ENCODE measurements around the gene CDH4.

GRCh38 chr20:61673152-61673847, 421.2 kb downstream of the CDH4 start:
- TF ChIP-seq, protein P1, sequence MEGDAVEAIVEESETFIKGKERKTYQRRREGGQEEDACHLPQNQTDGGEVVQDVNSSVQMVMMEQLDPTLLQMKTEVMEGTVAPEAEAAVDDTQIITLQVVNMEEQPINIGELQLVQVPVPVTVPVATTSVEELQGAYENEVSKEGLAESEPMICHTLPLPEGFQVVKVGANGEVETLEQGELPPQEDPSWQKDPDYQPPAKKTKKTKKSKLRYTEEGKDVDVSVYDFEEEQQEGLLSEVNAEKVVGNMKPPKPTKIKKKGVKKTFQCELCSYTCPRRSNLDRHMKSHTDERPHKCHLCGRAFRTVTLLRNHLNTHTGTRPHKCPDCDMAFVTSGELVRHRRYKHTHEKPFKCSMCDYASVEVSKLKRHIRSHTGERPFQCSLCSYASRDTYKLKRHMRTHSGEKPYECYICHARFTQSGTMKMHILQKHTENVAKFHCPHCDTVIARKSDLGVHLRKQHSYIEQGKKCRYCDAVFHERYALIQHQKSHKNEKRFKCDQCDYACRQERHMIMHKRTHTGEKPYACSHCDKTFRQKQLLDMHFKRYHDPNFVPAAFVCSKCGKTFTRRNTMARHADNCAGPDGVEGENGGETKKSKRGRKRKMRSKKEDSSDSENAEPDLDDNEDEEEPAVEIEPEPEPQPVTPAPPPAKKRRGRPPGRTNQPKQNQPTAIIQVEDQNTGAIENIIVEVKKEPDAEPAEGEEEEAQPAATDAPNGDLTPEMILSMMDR (conservative IDR thresholded peaks at IDR 0.05; ENCODE audit: low read length), result no peak
- no peak for TF ChIP-seq EZH2phosphoT487 (IDR thresholded peaks at IDR 0.05; ENCODE audit: borderline replicate concordance, low read depth, low read length)

All from OCI-LY7 (cell line).